H1 (cell line): ENCODE results near the gene RPGR. TPM values are rescaled to one million over a fixed set of nuclear protein-coding genes. Genes with fewer than 3 reads are reported as not detected.

Experiments used
- CTBP2 ChIP-seq: IDR thresholded peaks from 2 replicates; pipeline ENCODE4 v1.7.0; 2011; ENCODE audit warnings: borderline replicate concordance, mild to moderate bottlenecking, moderate library complexity, mixed read lengths, low read length; ENCODE audit not compliant: insufficient read depth, insufficient read length
- RAD21 ChIP-seq, 2 experiments: IDR thresholded peaks in 1 of 2; conservative IDR thresholded peaks in 1 of 2; 2 replicates each; pipeline ENCODE4 v1.6.1; 2011; ENCODE audit warnings: low read depth in 2 of 2, low read length in 2 of 2, improper control_type of control experiment in 1 of 2, inconsistent platforms in 1 of 2, mild to moderate bottlenecking in 1 of 2, moderate library complexity in 1 of 2
- TCF12 ChIP-seq: IDR thresholded peaks from 2 replicates; pipeline ENCODE4 v1.6.1; 2011; ENCODE audit warnings: low read depth, mild to moderate bottlenecking, low read length
- polyA plus RNA-seq, 7 experiments: library from polyadenylated mRNA; depleted of rRNA in 3 of 7; stranded (reverse) in 5 of 7; unstranded in 2 of 7; fragments of >200 nt in 5 of 7; fragments of 200-250 nt in 2 of 7; gene quantifications; 1 replicate in 5 of 7; 2 replicates in 1 of 7; 4 replicates in 1 of 7; pipeline versions ENCODE4 v1.2.1 to v1.2.3, GENCODE V29; 2011 to 2013; ENCODE audit warnings: missing spikeins in 2 of 7, mixed read lengths in 2 of 7
- total RNA-seq: library from RNA; stranded (reverse); fragmentation: NEBNext Ultra II Directional; extraction: Animal tissue kit (Norgen Biotek cat#: 25700); gene quantifications from 2 replicates; pipeline ENCODE4 v1.2.1, GENCODE V29; 2021

RPGR gene
- total and polyA plus RNA-seq, 2 of the 8 experiments (the other 6 are each of a cell fraction or from before 2014, with no cell fraction given): 1.6 to 10.0 TPM

- TF ChIP-seq TCF12: no peak
- TF ChIP-seq RAD21 (IDR thresholded peaks at IDR 0.05 in 1 of 2, conservative IDR thresholded peaks at IDR 0.05 in 1 of 2; ENCODE audit: low read depth in 2 of 2, low read length in 2 of 2): no peak
- TF ChIP-seq CTBP2: no peak
- TF ChIP-seq, all 59 proteins: peak for 0
These were observed 51.2 kb downstream of the RPGR start (continued) for GRCh38 chrX:38276089-38276488.
